Activated naive CD4-positive, alpha-beta T cell treated with anti-CD3 and anti-CD28 coated beads, Interleukin-2, amount 50 U/mL, for 72 hours (primary cell): ENCODE data around the gene CLEC17A. TPM values are rescaled to one million over a fixed set of nuclear protein-coding genes. Genes with fewer than 3 reads are reported as not detected.

Experiments
- ATAC-seq, 2 donors: fragments of 150-1000 bp; cut with Tn5 transposase; 2 replicates each; pipeline ENCODE4 v1.10.0; 2021; ENCODE audit warnings: mild to moderate bottlenecking in 2 of 2, moderate library complexity in 2 of 2
- DNase-seq, 2 donors: peaks; one replicate each; pipeline ENCODE4 v3.0.0; 2021 to 2022; ENCODE audit warnings: low spot score in 2 of 2
- H3K27ac Mint-ChIP-seq, 2 donors: one replicate each; pipeline ENCODE4 v1.8.0; 2022; ENCODE audit warnings: mild to moderate bottlenecking in 2 of 2, mixed read lengths in 2 of 2
- H3K36me3 Mint-ChIP-seq, 2 donors: one replicate each; pipeline ENCODE4 v1.8.0; 2022; ENCODE audit warnings: mixed read lengths in 2 of 2
- H3K9me3 Mint-ChIP-seq, 2 donors: one replicate each; pipeline ENCODE4 v1.8.0; 2022; ENCODE audit warnings: mixed read lengths in 2 of 2
- total RNA-seq, 2 donors: library from RNA; stranded (reverse); gene quantifications; one replicate each; pipeline ENCODE4 v1.2.3, GENCODE V29; 2022

Gene CLEC17A
- total RNA-seq, 2 donors from 2014 or later, result 0.16 to 0.43 TPM

DNA sequence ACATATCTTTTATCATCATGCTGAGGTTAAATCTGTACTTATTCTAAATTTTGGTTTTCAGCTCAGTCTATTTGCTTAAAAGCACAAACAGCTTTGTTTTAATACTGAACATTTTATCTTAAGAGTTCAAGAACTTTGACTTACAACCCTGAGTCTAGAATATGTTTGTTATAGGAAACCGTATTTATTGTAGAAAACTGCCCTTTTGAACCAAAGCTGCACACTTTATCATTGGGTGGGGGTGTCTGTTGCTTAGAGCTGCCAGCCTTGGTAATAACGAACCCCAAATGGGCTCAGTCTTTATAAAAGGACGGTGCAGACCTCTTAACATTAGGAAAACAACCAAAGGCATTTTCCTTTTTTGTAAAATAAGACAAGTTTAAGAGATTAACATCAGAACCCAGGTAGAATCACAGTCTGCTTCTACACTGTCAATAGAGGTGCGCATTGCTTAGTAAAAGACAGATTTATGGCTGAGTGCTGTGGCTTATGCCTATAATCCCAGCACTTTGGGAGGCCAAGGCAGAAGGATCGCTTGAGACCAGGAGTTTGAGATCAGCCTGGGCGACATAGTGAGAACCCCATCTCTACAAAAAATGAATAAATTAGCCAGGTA, 77.1 kb downstream of the CLEC17A start:
- DNase-seq (no peak), ATAC-seq (no peak)
- H3K36me3 Mint-ChIP-seq, result no peaks in the 10 kb centered on the region
- H3K9me3 Mint-ChIP-seq, result no peaks in the 10 kb centered on the region
- H3K27ac Mint-ChIP-seq, result no peak overlapping the region

DNA sequence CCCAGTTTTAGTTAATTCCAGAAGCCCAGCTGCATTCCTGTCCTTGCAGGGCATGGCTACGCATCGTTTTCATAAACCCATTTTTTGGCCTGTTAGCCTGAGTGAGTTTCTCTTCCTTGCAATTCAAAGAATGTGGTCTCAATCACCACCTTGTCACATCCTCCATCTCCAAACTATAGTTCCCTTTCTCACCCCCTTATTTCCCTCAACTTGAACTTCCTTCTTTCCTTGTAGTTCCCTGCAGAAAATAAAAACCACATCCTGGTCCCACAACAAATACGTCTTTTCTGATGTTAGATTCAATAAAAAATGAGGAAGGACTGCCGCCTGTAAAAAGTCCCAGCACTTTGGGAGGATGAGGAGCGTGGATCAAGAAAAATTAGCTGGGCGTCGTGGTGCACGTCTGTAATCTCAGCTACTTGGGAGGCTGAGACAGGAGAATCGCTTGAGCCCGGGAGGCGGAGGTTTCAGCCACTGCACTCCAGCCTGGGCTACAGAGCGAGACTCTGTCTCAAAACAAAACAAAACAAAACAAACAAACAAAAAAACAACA, 78.6 kb downstream of the CLEC17A start:
- Mint-ChIP-seq H3K9me3 (no peaks in the 10 kb centered on the region), H3K36me3 (no peaks in the 10 kb centered on the region), H3K27ac (no peak overlapping the region)
- DNase-seq (no peak), ATAC-seq (no peak)

Other genes starting within 250 kb of the CLEC17A start
- gene ADGRE5, start 201.6 kb upstream of the CLEC17A start, total RNA-seq, result 100 to 1,000 TPM; 222 to 256 TPM
- gene DDX39A, start 163.7 kb upstream of the CLEC17A start, total RNA-seq, result 100 to 1,000 TPM; 208 to 217 TPM
- 100 to 1,000 TPM; 105 to 192 TPM for gene PKN1, start 149.8 kb upstream of the CLEC17A start, total RNA-seq
- under 1 TPM; 0.20 to 0.97 TPM for gene PTGER1, start 107.7 kb upstream of the CLEC17A start, total RNA-seq
- gene GIPC1, start 87.0 kb upstream of the CLEC17A start, total RNA-seq, result 10 to 100 TPM; 24.8 to 33.3 TPM
- 100 to 1,000 TPM in 1 of 2 donors, 10 to 100 TPM in 1; 59.5 to 124 TPM for gene DNAJB1, start 64.7 kb upstream of the CLEC17A start, total RNA-seq
- gene TECR, start 53.5 kb upstream of the CLEC17A start, total RNA-seq, result 100 to 1,000 TPM; 116 to 118 TPM
- 100 to 1,000 TPM; 111 to 129 TPM for gene NDUFB7, start 11.0 kb upstream of the CLEC17A start, total RNA-seq
- not detected for gene ADGRE3, start 91.8 kb downstream of the CLEC17A start, total RNA-seq
- gene ZNF333, start 107.0 kb downstream of the CLEC17A start, total RNA-seq, result 10 to 100 TPM; 12.1 to 49.7 TPM
- 1 to 10 TPM; 1.2 to 4.7 TPM for gene ADGRE2, start 195.5 kb downstream of the CLEC17A start, total RNA-seq